Suprapubic skin (tissue), 3 donors: ENCODE data around the gene MIGA2.

Experiments used
- CTCF ChIP-seq, 2 donors: fragments of 200-600 bp in 1 of 2; fragments of 450-650 bp in 1 of 2; sonication (generic) in 1 of 2; IDR thresholded peaks; one replicate each; pipeline ENCODE4 v1.5.1; 2016 to 2019; ENCODE audit warnings: antibody characterized with exemption in 2 of 2, mild to moderate bottlenecking in 1 of 2, moderate library complexity in 1 of 2
- EP300 ChIP-seq: sonication (generic); formaldehyde crosslinking; IDR thresholded peaks from one replicate; pipeline ENCODE4 v1.6.1; 2017; ENCODE audit warnings: antibody characterized with exemption
- POLR2A ChIP-seq, 2 donors: fragments of 450-650 bp; IDR thresholded peaks; one replicate each; pipeline ENCODE4 v1.6.1; 2017; ENCODE audit warnings: antibody characterized with exemption in 2 of 2, mild to moderate bottlenecking in 2 of 2, moderate library complexity in 2 of 2

- TF ChIP-seq CTCF (IDR thresholded peaks at IDR 0.05) (no peak), EP300 (no peak), POLR2A (IDR thresholded peaks at IDR 0.05) (no peak)
Observed at GRCh38 chr9:128987805-128988204, 48.6 kb upstream of the MIGA2 start.
